ENCODE data around the gene TSPAN17. TPM values are rescaled to one million over a fixed set of nuclear protein-coding genes. Genes with fewer than 3 reads are reported as not detected.

TSPAN17 gene
- total and polyA plus RNA-seq, 7 experiments from 2014 or later = 16.5 to 47.6 (median 19.3) TPM

DNA sequence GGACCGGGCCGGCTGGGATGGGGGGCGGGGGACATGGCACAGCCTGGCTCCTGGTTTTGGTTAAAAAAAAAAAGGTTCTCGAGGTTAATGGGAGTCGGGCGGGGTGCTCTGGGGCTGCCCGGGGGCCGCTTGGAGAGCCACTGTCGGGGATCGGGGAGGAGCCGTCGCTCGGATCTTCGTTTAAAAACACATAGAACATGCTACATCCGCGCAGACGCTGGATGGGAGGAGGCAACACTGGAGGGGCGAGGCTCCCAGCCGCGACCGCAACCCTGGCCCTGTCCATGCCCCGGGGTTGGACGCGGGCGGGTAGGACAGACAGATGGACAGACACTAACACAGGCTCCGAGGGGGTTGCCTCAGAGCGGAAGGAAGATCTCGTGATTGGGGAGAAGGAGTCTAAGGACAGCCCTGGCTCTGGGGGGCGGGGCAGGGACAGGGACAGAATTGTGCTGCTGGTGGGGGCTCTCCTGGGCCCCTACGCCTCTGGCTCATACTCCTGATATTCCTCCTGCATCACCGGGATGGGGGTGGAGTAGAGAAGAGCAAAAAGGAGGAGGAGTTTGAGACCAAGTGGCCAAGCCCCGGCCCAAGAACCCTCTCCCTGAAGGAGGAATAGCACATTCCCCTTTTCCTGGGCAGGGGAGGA is 26.8 kb upstream of the TSPAN17 start:
- H3K9me3 ChIP-seq (ENCODE audit: control insufficient read depth in 2 of 3, low read length in 3 of 3) = no peaks in the 10 kb centered on the region
- peaks cover 0 to 14% of the 10 kb centered on the region in 2 donors for H3K4me1 ChIP-seq (ENCODE audit: control insufficient read depth in 2 of 2, insufficient read depth in 2 of 2, low read length in 2 of 2)
- intact Hi-C loops (cut with micrococcal nuclease) = no loop called here
- H3K27ac Mint-ChIP-seq = peak overlapping the region in 1 of 9 donors; percentile 15
- H3K36me3 Mint-ChIP-seq = peaks cover 0 to 10% (median 4%) of the 10 kb centered on the region in 5 donors
- H3K9me3 Mint-ChIP-seq = peaks cover 0 to 2% (median 0%) of the 10 kb centered on the region in 11 donors
- peaks cover 42 to 84% (median 47%) of the 10 kb centered on the region in 5 donors for H3K27me3 Mint-ChIP-seq
- no peak overlapping the region for H3K27ac ChIP-seq (ENCODE audit: low read depth, low read length)
- DNase-seq (no peak), ATAC-seq (peak; percentile 13)
- no peak overlapping the region for H3K4me3 ChIP-seq (ENCODE audit: low read length)
- CTCF ChIA-PET = interaction anchor here (1.4 kb wide), 1 partner anchor 40 kb away, joined by 5 read pairs; no protein-coding TSS in a partner anchor
- H3K36me3 ChIP-seq (ENCODE audit: control insufficient read depth in 2 of 3, insufficient read depth in 3 of 3, low read length in 3 of 3) = no peaks in the 10 kb centered on the region
- peaks cover 8 to 23% (median 14%) of the 10 kb centered on the region in 7 donors for H3K4me1 Mint-ChIP-seq
- H3K4me3 Mint-ChIP-seq = peak overlapping the region; percentile 70 to 85 (median 80)
- peaks cover 4 to 8% of the 10 kb centered on the region in 2 donors for H3K27me3 ChIP-seq (ENCODE audit: control insufficient read depth in 2 of 2, insufficient read depth in 2 of 2, low read length in 2 of 2)
- POLR2A ChIA-PET = interaction anchor here (0.7 kb wide), 1 partner anchor 26 kb away, joined by 3 read pairs; the partner anchor contains the start of gene TSPAN17

DNA sequence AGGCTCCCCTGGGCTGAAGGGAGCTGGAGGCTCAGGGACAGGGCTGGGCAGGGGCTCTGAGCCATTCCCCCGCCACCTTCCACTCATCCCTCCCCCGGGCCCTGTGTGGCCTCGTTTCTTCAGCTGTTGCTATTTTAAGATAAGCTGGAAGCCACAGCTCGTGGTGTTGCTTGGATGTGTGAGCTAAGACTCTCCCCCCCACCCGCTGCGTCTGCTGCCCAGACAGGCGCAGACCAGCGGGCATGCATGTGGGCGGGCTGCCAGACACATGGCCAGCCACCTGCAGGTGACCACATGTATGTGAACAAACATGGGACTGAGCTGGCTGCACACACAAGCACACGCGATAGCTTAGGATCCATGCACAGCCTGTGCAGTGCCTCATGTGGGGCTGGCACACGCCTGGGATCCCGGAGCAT is 25.6 kb upstream of the TSPAN17 start:
- CTCF ChIA-PET = interaction anchor here (0.6 to 1.4 kb wide), 3 partner anchors 17 to 206 kb away, joined by 3 to 5 read pairs (median 3); no protein-coding TSS in a partner anchor
- no peaks in the 10 kb centered on the region for H3K36me3 ChIP-seq (ENCODE audit: control insufficient read depth in 2 of 3, insufficient read depth in 3 of 3, low read length in 3 of 3)
- peaks cover 0 to 14% of the 10 kb centered on the region in 2 donors for H3K4me1 ChIP-seq (ENCODE audit: control insufficient read depth in 2 of 2, insufficient read depth in 2 of 2, low read length in 2 of 2)
- H3K9me3 ChIP-seq (ENCODE audit: control insufficient read depth in 2 of 3, low read length in 3 of 3) = no peaks in the 10 kb centered on the region
- H3K36me3 Mint-ChIP-seq = peaks cover 0 to 6% (median 4%) of the 10 kb centered on the region in 5 donors
- no peak overlapping the region for H3K4me3 ChIP-seq (ENCODE audit: low read length)
- H3K27me3 ChIP-seq (ENCODE audit: control insufficient read depth in 2 of 2, insufficient read depth in 2 of 2, low read length in 2 of 2) = peaks cover 4 to 8% of the 10 kb centered on the region in 2 donors
- no peak overlapping the region for H3K27ac Mint-ChIP-seq
- H3K27me3 Mint-ChIP-seq = peaks cover 33 to 82% (median 37%) of the 10 kb centered on the region in 5 donors
- peaks cover 8 to 23% (median 14%) of the 10 kb centered on the region in 7 donors for H3K4me1 Mint-ChIP-seq
- DNase-seq (no peak), ATAC-seq (no peak)
- POLR2A ChIA-PET = no interaction called here
- peaks cover 0 to 2% (median 0%) of the 10 kb centered on the region in 11 donors for H3K9me3 Mint-ChIP-seq
- H3K4me3 Mint-ChIP-seq = no peak overlapping the region
- intact Hi-C loops (cut with micrococcal nuclease) = no loop called here
- H3K27ac ChIP-seq (ENCODE audit: low read depth, low read length) = no peak overlapping the region

DNA sequence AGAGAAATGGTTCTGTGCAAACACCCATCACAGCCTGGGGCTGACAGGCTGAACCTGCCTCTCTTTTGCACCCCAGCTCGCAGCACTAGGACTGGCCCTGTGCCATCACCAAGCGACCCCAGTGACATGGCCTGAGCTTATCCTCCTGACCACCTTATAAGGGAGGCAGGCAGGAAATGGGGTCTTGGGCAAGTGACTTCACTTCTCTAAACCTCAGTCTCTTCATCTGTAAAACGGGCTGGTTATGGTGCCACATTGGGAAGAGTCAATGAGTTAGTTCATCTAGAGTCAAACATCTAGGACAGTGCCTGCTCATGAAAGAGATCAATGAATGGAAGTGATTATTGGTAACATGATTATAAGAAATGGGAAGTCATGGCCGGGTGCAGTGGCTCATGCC is 23.1 kb upstream of the TSPAN17 start:
- CTCF ChIA-PET = no interaction called here
- H3K4me3 Mint-ChIP-seq = no peak overlapping the region

DNA sequence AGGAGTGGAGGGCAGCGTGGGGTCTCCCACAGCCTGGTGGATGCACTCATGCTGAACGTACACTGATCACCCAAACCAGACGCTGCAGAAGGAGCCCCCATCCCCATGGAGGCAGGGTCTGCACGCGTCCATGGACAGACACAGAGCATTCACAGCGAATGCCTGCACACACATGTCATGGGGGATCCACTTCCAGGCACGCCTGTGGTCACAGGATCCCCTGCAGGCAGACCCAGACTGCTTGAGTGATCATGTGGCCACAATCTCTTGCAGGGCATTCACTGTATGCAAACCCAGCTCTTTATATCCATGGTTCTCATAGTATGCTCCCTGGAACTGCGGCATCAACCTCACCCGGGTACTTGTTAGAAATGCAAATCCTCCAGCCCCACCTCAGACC is 22.3 kb upstream of the TSPAN17 start:
- DNase-seq = no peak
- H3K4me3 ChIP-seq (ENCODE audit: low read length) = no peak overlapping the region
- Mint-ChIP-seq H3K27me3 (peaks cover 31 to 81% (median 45%) of the 10 kb centered on the region in 5 donors), H3K4me3 (no peak overlapping the region), H3K4me1 (peaks cover 7 to 12% (median 8%) of the 10 kb centered on the region in 7 donors), H3K9me3 (peaks cover 0 to 2% (median 0%) of the 10 kb centered on the region in 11 donors), H3K27ac (no peak overlapping the region), H3K36me3 (peaks cover 0 to 5% (median 0%) of the 10 kb centered on the region in 5 donors)
- ChIA-PET POLR2A (no interaction called here), CTCF (no interaction called here)
- no peak overlapping the region for H3K27ac ChIP-seq (ENCODE audit: low read depth, low read length)
- intact Hi-C loops (cut with micrococcal nuclease) = no loop called here
- H3K4me1 ChIP-seq (ENCODE audit: control insufficient read depth in 2 of 2, insufficient read depth in 2 of 2, low read length in 2 of 2) = peaks cover 5 to 7% of the 10 kb centered on the region in 2 donors
- H3K9me3 ChIP-seq (ENCODE audit: control insufficient read depth in 2 of 3, low read length in 3 of 3) = no peaks in the 10 kb centered on the region
- no peak for ATAC-seq
- peaks cover 0 to 10% of the 10 kb centered on the region in 2 donors for H3K27me3 ChIP-seq (ENCODE audit: control insufficient read depth in 2 of 2, insufficient read depth in 2 of 2, low read length in 2 of 2)
- no peaks in the 10 kb centered on the region for H3K36me3 ChIP-seq (ENCODE audit: control insufficient read depth in 2 of 3, insufficient read depth in 3 of 3, low read length in 3 of 3)

More for the DNA sequence above, 23.1 kb upstream of the TSPAN17 start:
- H3K4me1 ChIP-seq (ENCODE audit: control insufficient read depth in 2 of 2, insufficient read depth in 2 of 2, low read length in 2 of 2) = peaks cover 0 to 9% of the 10 kb centered on the region in 2 donors
- H3K9me3 Mint-ChIP-seq = peaks cover 0 to 2% (median 0%) of the 10 kb centered on the region in 11 donors
- no peaks in the 10 kb centered on the region for H3K36me3 ChIP-seq (ENCODE audit: control insufficient read depth in 2 of 3, insufficient read depth in 3 of 3, low read length in 3 of 3)
- H3K27me3 Mint-ChIP-seq = peaks cover 31 to 82% (median 42%) of the 10 kb centered on the region in 5 donors
- peaks cover 0 to 5% (median 0%) of the 10 kb centered on the region in 5 donors for H3K36me3 Mint-ChIP-seq
- H3K4me3 ChIP-seq (ENCODE audit: low read length) = no peak overlapping the region
- POLR2A ChIA-PET = no interaction called here
- H3K27me3 ChIP-seq (ENCODE audit: control insufficient read depth in 2 of 2, insufficient read depth in 2 of 2, low read length in 2 of 2) = peaks cover 0 to 13% of the 10 kb centered on the region in 2 donors
- peaks cover 5 to 14% (median 10%) of the 10 kb centered on the region in 7 donors for H3K4me1 Mint-ChIP-seq
- DNase-seq = no peak
- ATAC-seq = no peak
- H3K9me3 ChIP-seq (ENCODE audit: control insufficient read depth in 2 of 3, low read length in 3 of 3) = no peaks in the 10 kb centered on the region
- intact Hi-C loops (cut with micrococcal nuclease) = no loop called here
- no peak overlapping the region for H3K27ac ChIP-seq (ENCODE audit: low read depth, low read length)
- H3K27ac Mint-ChIP-seq = no peak overlapping the region

DNA sequence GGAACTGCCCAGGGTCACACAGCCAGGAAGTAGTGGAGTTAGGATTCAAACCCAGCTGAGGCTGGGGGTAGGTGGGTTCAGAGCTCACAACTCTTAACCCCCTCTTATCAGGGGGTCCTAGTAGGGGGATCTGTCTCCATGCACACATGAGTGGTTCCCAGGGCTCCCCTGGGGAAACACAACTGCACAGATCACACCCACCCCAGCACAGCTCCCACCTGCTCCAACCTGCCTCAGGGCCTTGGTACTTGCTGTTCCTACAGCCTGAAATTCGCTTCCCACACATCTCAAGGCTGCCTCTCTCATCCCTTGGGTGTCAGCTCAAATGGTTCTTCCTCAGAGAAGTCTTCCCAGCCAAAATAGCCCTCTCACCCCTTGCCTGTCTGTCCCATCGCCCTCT is 21.8 kb upstream of the TSPAN17 start:
- Mint-ChIP-seq H3K27me3 (peaks cover 27 to 77% (median 41%) of the 10 kb centered on the region in 5 donors), H3K27ac (no peak overlapping the region), H3K9me3 (no peaks in the 10 kb centered on the region), H3K36me3 (peaks cover 0 to under 1% (median 0%) of the 10 kb centered on the region in 5 donors), H3K4me1 (peaks cover 2 to 8% (median 5%) of the 10 kb centered on the region in 7 donors), H3K4me3 (no peak overlapping the region)
- Histone ChIP-seq H3K27me3 (ENCODE audit: control insufficient read depth in 2 of 2, insufficient read depth in 2 of 2, low read length in 2 of 2) (peaks cover 0 to 9% of the 10 kb centered on the region in 2 donors), H3K9me3 (ENCODE audit: control insufficient read depth in 2 of 3, low read length in 3 of 3) (no peaks in the 10 kb centered on the region), H3K4me1 (ENCODE audit: control insufficient read depth in 2 of 2, insufficient read depth in 2 of 2, low read length in 2 of 2) (peaks cover 5 to 8% of the 10 kb centered on the region in 2 donors), H3K4me3 (ENCODE audit: low read length) (no peak overlapping the region), H3K27ac (ENCODE audit: low read depth, low read length) (no peak overlapping the region), H3K36me3 (ENCODE audit: control insufficient read depth in 2 of 3, insufficient read depth in 3 of 3, low read length in 3 of 3) (no peaks in the 10 kb centered on the region)
- intact Hi-C loops (cut with micrococcal nuclease) = no loop called here
- ATAC-seq (no peak), DNase-seq (no peak)
- ChIA-PET CTCF (interaction anchor here (0.5 kb wide), 1 partner anchor 132 kb away, joined by 4 read pairs; no protein-coding TSS in a partner anchor), POLR2A (no interaction called here)

DNA sequence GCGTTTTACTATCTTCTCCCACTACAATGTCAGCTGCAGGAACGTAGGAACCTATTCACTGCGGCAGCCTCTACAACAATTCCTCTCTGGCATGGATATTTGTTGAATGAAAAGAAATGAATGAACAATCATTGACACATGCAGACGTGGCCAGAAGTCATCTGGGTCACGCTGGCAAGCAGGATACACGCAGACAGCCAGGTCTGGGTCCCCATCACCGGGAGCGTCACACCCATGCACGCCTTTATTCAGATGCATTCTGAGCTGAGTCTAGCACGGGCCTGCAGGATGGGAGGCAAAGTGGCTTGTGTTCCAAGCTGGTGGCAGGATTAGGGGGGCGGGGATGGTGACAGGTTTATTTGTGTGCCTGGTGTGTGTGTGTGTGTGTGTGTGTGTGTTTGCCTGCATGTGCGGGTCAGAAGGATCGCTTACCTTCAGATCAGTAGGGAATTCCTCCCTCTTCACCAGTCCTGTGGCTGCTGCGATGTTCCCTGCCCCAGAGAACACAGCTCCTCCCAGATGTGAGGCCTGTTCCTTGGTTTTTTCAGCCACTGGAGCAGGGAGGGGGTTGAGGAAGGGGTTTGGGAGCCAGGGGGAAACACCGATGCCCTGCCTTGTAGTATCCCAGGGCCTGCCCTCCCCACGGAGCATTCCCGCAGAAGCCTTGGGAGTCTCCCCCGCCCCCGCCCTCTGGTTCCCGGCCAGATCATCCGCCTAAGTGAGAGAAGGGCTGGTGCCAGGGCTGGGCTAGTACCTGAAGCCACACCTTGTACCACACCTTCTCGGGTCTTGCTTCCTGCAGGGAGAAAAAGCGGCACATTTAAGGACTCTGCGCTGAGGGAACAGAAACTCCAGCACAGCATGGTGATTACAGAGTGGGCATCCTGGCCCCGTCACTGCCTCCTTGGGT is 21.1 kb upstream of the TSPAN17 start:
- ChIA-PET POLR2A (no interaction called here), CTCF (interaction anchor here (0.5 kb wide), 1 partner anchor 133 kb away, joined by 4 read pairs; no protein-coding TSS in a partner anchor)
- H3K4me1 Mint-ChIP-seq = peaks cover 5 to 11% (median 8%) of the 10 kb centered on the region in 7 donors
- no peaks in the 10 kb centered on the region for H3K9me3 Mint-ChIP-seq
- peaks cover 8 to 15% of the 10 kb centered on the region in 2 donors for H3K4me1 ChIP-seq (ENCODE audit: control insufficient read depth in 2 of 2, insufficient read depth in 2 of 2, low read length in 2 of 2)
- H3K9me3 ChIP-seq (ENCODE audit: control insufficient read depth in 2 of 3, low read length in 3 of 3) = no peaks in the 10 kb centered on the region
- H3K27me3 Mint-ChIP-seq = peaks cover 31 to 77% (median 44%) of the 10 kb centered on the region in 5 donors
- H3K36me3 Mint-ChIP-seq = peaks cover 0 to 6% (median 1%) of the 10 kb centered on the region in 5 donors
- DNase-seq (no peak), ATAC-seq (no peak)
- H3K4me3 Mint-ChIP-seq = no peak overlapping the region
- H3K36me3 ChIP-seq (ENCODE audit: control insufficient read depth in 2 of 3, insufficient read depth in 3 of 3, low read length in 3 of 3) = no peaks in the 10 kb centered on the region
- intact Hi-C loops (cut with micrococcal nuclease) = no loop called here
- H3K27ac ChIP-seq (ENCODE audit: low read depth, low read length) = no peak overlapping the region
- peaks cover 4 to 10% of the 10 kb centered on the region in 2 donors for H3K27me3 ChIP-seq (ENCODE audit: control insufficient read depth in 2 of 2, insufficient read depth in 2 of 2, low read length in 2 of 2)
- H3K4me3 ChIP-seq (ENCODE audit: low read length) = no peak overlapping the region
- H3K27ac Mint-ChIP-seq = no peak overlapping the region
